HepG2 (cell line): Measurements from ENCODE around the gene GAPT. TPM values are rescaled to one million over a fixed set of nuclear protein-coding genes. Genes with fewer than 3 reads are reported as not detected.

Source experiments
- ATF5 ChIP-seq: sonication (generic); formaldehyde crosslinking; IDR thresholded peaks from 2 replicates; pipeline ENCODE4 v1.4.0; 2020; ENCODE audit warnings: mild to moderate bottlenecking, low read depth, missing genetic modification reagents
- BCL6 ChIP-seq: IDR thresholded peaks from 2 replicates; pipeline ENCODE4 v1.6.1; 2016; ENCODE audit warnings: missing genetic modification reagents, missing compliant biosample characterization
- CREM ChIP-seq, 2 experiments: sonication (generic) in 1 of 2; formaldehyde crosslinking in 1 of 2; IDR thresholded peaks; 2 replicates each; pipeline versions ENCODE4 v1.4.0 to v1.6.1; 2016 to 2020; ENCODE audit warnings: antibody characterized with exemption in 1 of 2, mild to moderate bottlenecking in 1 of 2, missing genetic modification reagents in 1 of 2
- FOXA1 ChIP-seq, 2 experiments: fragments of 450-650 bp in 1 of 2; sonication (generic) in 1 of 2; formaldehyde crosslinking in 1 of 2; IDR thresholded peaks; 2 replicates each; pipeline versions ENCODE4 v1.4.0 to v1.6.1; 2016 to 2020; ENCODE audit warnings: missing genetic modification reagents in 1 of 2
- FOXA3 ChIP-seq: IDR thresholded peaks from 2 replicates; pipeline ENCODE4 v1.6.1; 2016; ENCODE audit warnings: missing genetic modification reagents, missing compliant biosample characterization
- HNRNPL ChIP-seq: fragments of 200-400 bp; formaldehyde crosslinking; IDR thresholded peaks from 2 replicates; pipeline ENCODE4 v1.6.1; 2017; ENCODE audit warnings: mild to moderate bottlenecking, low read depth, low read length
- IRF9 ChIP-seq: sonication (generic); formaldehyde crosslinking; IDR thresholded peaks from 2 replicates; pipeline ENCODE4 v1.8.0; 2022; ENCODE audit warnings: missing genetic modification reagents, mild to moderate bottlenecking, borderline replicate concordance
- KDM2A ChIP-seq: sonication (generic); formaldehyde crosslinking; IDR thresholded peaks from 2 replicates; pipeline ENCODE4 v1.4.0; 2020; ENCODE audit warnings: low read depth, missing genetic modification reagents, borderline replicate concordance
- MED1 ChIP-seq: sonication (generic); formaldehyde crosslinking; IDR thresholded peaks from 2 replicates; pipeline ENCODE4 v1.4.0; 2020; ENCODE audit warnings: missing genetic modification reagents
- MXD3 ChIP-seq: IDR thresholded peaks from 2 replicates; pipeline ENCODE4 v1.6.1; 2016; ENCODE audit warnings: mild to moderate bottlenecking, missing biosample characterization, missing genetic modification reagents
- NFE2L2 ChIP-seq: fragments of 150-350 bp; IDR thresholded peaks from 2 replicates; pipeline ENCODE4 v1.6.1; 2014; ENCODE audit warnings: low read length
- NR3C1 ChIP-seq: sonication (generic); formaldehyde crosslinking; IDR thresholded peaks from 2 replicates; pipeline ENCODE4 v1.4.0; 2020; ENCODE audit warnings: missing genetic modification reagents
- PRDM15 ChIP-seq: sonication (generic); formaldehyde crosslinking; IDR thresholded peaks from 2 replicates; pipeline ENCODE4 v1.4.0; 2020; ENCODE audit warnings: missing genetic modification reagents
- RNF2 ChIP-seq: fragments of 450-650 bp; conservative IDR thresholded peaks from 2 replicates; pipeline ENCODE4 v1.6.1; 2016; ENCODE audit warnings: low read depth
- TGIF2 ChIP-seq: IDR thresholded peaks from 2 replicates; pipeline ENCODE4 v1.6.1; 2016; ENCODE audit warnings: control low read depth, missing compliant biosample characterization
- ZBTB33 ChIP-seq: sonication (generic); formaldehyde crosslinking; IDR thresholded peaks from 2 replicates; pipeline ENCODE4 v1.4.0; 2020; ENCODE audit warnings: missing genetic modification reagents
- ZFP36L1 ChIP-seq: sonication (generic); formaldehyde crosslinking; IDR thresholded peaks from 2 replicates; pipeline ENCODE4 v1.8.0; 2022; ENCODE audit warnings: mild to moderate bottlenecking, missing genetic modification reagents, moderate library complexity
- ZMYM2 ChIP-seq: sonication (generic); formaldehyde crosslinking; IDR thresholded peaks from 2 replicates; pipeline ENCODE4 v1.8.0; 2022; ENCODE audit warnings: mild to moderate bottlenecking, missing genetic modification reagents
- ZNF160 ChIP-seq: sonication (generic); formaldehyde crosslinking; IDR thresholded peaks from 2 replicates; pipeline ENCODE4 v1.8.0; 2022; ENCODE audit warnings: mild to moderate bottlenecking, inconsistent platforms, missing genetic modification reagents
- ZNF17 ChIP-seq: sonication (generic); formaldehyde crosslinking; IDR thresholded peaks from 2 replicates; pipeline ENCODE4 v1.5.0; 2020; ENCODE audit warnings: mild to moderate bottlenecking, missing genetic modification reagents
- ZNF335 ChIP-seq: sonication (generic); formaldehyde crosslinking; IDR thresholded peaks from 2 replicates; pipeline ENCODE4 v1.4.0; 2020; ENCODE audit warnings: missing genetic modification reagents
- ZNF556 ChIP-seq: sonication (generic); formaldehyde crosslinking; IDR thresholded peaks from 2 replicates; pipeline ENCODE4 v1.4.0; 2020; ENCODE audit warnings: mild to moderate bottlenecking, missing genetic modification reagents, borderline replicate concordance
- ZNF7 ChIP-seq: IDR thresholded peaks from 2 replicates; pipeline ENCODE4 v1.6.1; 2016; ENCODE audit warnings: missing biosample characterization, missing genetic modification reagents
- polyA plus RNA-seq, 8 experiments: library from polyadenylated mRNA; depleted of rRNA in 3 of 8; stranded (reverse) in 7 of 8; unstranded in 1 of 8; fragments of >200 nt; fragmentation: Illumina TruSeq in 4 of 8; extraction: Trizol in 4 of 8; gene quantifications; 2 replicates each; pipeline versions ENCODE4 v1.2.1 to v1.2.3, GENCODE V29; 2011 to 2016; ENCODE audit warnings: low read depth in 4 of 8, missing spikeins in 1 of 8, mixed read lengths in 1 of 8; ENCODE audit not compliant: insufficient read depth in 1 of 8
- total RNA-seq, 5 experiments: library from RNA; depleted of rRNA; stranded (reverse); fragments of >200 nt; fragmentation: Illumina TruSeq; extraction: Trizol; gene quantifications; 2 replicates each; pipeline ENCODE4 v1.2.3, GENCODE V29; 2016; ENCODE audit warnings: low read depth in 1 of 5

Gene GAPT
- total and polyA plus RNA-seq, 2 of the 13 experiments (the other 11 are each of a cell fraction or from before 2014, with no cell fraction given) = not detected

GRCh38 chr5:58460732-58461286 lies 30.4 kb upstream of the GAPT start (continued):
- TF ChIP-seq ZNF160 (CRISPR knock-in tag) = no peak
- no peak for TF ChIP-seq ZNF7
- peak; percentile 38 for TF ChIP-seq MED1 (CRISPR knock-in tag)
- no peak for TF ChIP-seq PRDM15
- TF ChIP-seq ATF5 (CRISPR knock-in tag) = no peak
- TF ChIP-seq FOXA3 = peak; percentile 28; the same call in 1 of the 2 replicates
- TF ChIP-seq NFE2L2 = no peak
- TF ChIP-seq MXD3 = 0 out of 2 replicates have a peak, but pooled peaks have one; percentile 8
- 0 out of 2 replicates have a peak, but pooled peaks have one; percentile 7 for TF ChIP-seq IRF9 (CRISPR knock-in tag)
- TF ChIP-seq ZBTB33 = peak; percentile 77
- TF ChIP-seq TGIF2 (CRISPR knock-in tag) = no peak
- TF ChIP-seq NR3C1 = no peak
- TF ChIP-seq ZNF335 (CRISPR knock-in tag) = no peak
- TF ChIP-seq ZNF17 (CRISPR knock-in tag) = no peak
- TF ChIP-seq HNRNPL = no peak
- no peak; the same call in 1 of the 2 replicates for TF ChIP-seq KDM2A (CRISPR knock-in tag)
- no peak for TF ChIP-seq CREM (IDR thresholded peaks at IDR 0.05)
- no peak for TF ChIP-seq CREM (CRISPR knock-in tag; IDR thresholded peaks at IDR 0.05)
- TF ChIP-seq FOXA1 (IDR thresholded peaks at IDR 0.05) = no peak
- TF ChIP-seq FOXA1 (CRISPR knock-in tag; IDR thresholded peaks at IDR 0.05) = no peak
- TF ChIP-seq ZMYM2 (CRISPR knock-in tag) = peak; percentile 43; the same call in 1 of the 2 replicates
- TF ChIP-seq BCL6 (CRISPR knock-in tag) = no peak; the same call in 1 of the 2 replicates
- no peak for TF ChIP-seq RNF2
- TF ChIP-seq ZNF556 (CRISPR knock-in tag) = 0 out of 2 replicates have a peak, but pooled peaks have one; percentile 22
- TF ChIP-seq ZFP36L1 (CRISPR knock-in tag) = no peak
